ENCODE measurements around the gene CDC42EP4. TPM values are rescaled to one million over a fixed set of nuclear protein-coding genes. Genes with fewer than 3 reads are reported as not detected.
A peak's percentile ranks its signal among the peaks of the same experiment; 100 is the strongest.
"Not testable (repeated sequence)": the region's sequence is repeated elsewhere in the genome, so short reads cannot be mapped to it uniquely, and the experiment has no call there.

CDC42EP4 gene
- total and polyA plus RNA-seq, 2 donors (not counting 1 experiment from before 2014, with no cell fraction given) = 20.9 to 34.2 TPM

DNA sequence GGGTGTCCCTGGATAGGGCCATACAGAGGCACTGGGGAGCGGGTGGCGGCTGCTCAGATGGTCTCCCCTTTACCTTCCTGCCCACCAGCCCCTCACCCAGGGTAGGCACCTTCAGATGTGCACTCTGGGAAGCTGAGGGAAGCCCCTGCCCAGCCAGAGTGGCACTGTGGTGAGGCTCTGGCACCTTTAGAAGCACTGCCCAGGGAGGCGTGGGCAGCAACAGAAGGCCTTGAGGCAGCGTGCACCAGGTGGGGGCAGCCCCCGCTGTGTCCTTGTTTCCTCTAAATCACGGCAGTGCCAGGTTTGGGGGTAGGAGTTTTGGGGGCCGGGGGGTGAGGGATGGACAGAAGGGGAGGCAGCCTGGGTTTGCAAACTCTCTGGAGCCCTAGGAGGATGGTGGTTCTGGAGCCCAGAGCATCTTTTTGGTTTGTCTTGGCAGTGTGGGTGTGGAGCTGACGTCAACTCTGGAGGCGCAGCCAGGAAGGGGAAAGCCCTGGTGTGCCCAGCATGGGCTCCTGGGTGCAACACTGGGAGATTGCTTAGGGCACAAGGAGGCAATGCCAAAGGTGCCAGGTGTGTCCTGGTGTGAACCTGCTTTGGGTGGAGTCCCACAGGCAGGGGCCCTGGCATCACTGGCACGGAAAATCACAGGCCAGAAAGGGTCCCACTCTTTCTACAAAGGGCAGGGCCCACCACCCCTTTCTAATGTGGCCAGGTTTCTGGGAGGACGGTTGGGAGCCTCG, 23.1 kb upstream of the CDC42EP4 start:
- DNase-seq (ENCODE audit: low read depth in 2 of 2) = no peak
- no peak overlapping the region for H2AFZ ChIP-seq (ENCODE audit: low read length)
- H3K9ac ChIP-seq (ENCODE audit: insufficient read depth, low read length) = no peak overlapping the region
- no peak overlapping the region for H3K4me2 ChIP-seq (ENCODE audit: extremely low read depth, insufficient read depth, low read length)
- H3K79me2 ChIP-seq (ENCODE audit: control insufficient read depth, insufficient read depth, low read length) = no peaks in the 10 kb centered on the region
- TF ChIP-seq, protein P1, sequence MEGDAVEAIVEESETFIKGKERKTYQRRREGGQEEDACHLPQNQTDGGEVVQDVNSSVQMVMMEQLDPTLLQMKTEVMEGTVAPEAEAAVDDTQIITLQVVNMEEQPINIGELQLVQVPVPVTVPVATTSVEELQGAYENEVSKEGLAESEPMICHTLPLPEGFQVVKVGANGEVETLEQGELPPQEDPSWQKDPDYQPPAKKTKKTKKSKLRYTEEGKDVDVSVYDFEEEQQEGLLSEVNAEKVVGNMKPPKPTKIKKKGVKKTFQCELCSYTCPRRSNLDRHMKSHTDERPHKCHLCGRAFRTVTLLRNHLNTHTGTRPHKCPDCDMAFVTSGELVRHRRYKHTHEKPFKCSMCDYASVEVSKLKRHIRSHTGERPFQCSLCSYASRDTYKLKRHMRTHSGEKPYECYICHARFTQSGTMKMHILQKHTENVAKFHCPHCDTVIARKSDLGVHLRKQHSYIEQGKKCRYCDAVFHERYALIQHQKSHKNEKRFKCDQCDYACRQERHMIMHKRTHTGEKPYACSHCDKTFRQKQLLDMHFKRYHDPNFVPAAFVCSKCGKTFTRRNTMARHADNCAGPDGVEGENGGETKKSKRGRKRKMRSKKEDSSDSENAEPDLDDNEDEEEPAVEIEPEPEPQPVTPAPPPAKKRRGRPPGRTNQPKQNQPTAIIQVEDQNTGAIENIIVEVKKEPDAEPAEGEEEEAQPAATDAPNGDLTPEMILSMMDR (conservative IDR thresholded peaks at IDR 0.05 in 1 of 2, IDR thresholded peaks at IDR 0.05 in 1 of 2; ENCODE audit: low read depth in 1 of 2, low read length in 2 of 2) = no peak
- TF ChIP-seq EZH2 (IDR thresholded peaks at IDR 0.05; ENCODE audit: low read length, missing control alignments) = no peak
- H3K27ac ChIP-seq (ENCODE audit: insufficient read depth, low read length) = no peak overlapping the region
- no peaks in the 10 kb centered on the region for H3K9me3 ChIP-seq (ENCODE audit: control insufficient read depth, insufficient read depth, low read depth, low read length)
- H3K36me3 ChIP-seq (ENCODE audit: control insufficient read depth, insufficient read depth, low read length) = no peaks in the 10 kb centered on the region
- no peak overlapping the region for H3K4me3 ChIP-seq (replicated peaks in 1 of 4; ENCODE audit: control extremely low read depth in 1 of 4, insufficient read depth in 1 of 4, low read depth in 3 of 4, low read length in 4 of 4)
- no peaks in the 10 kb centered on the region for H4K20me1 ChIP-seq (ENCODE audit: control insufficient read depth, extremely low read depth, insufficient read depth, low read length)
- peaks cover 11% of the 10 kb centered on the region for H3K4me1 ChIP-seq (ENCODE audit: control insufficient read depth, extremely low read depth, insufficient read depth, low read length)
- H3K27me3 ChIP-seq (ENCODE audit: control insufficient read depth, insufficient read depth, low read length) = no peaks in the 10 kb centered on the region

DNA sequence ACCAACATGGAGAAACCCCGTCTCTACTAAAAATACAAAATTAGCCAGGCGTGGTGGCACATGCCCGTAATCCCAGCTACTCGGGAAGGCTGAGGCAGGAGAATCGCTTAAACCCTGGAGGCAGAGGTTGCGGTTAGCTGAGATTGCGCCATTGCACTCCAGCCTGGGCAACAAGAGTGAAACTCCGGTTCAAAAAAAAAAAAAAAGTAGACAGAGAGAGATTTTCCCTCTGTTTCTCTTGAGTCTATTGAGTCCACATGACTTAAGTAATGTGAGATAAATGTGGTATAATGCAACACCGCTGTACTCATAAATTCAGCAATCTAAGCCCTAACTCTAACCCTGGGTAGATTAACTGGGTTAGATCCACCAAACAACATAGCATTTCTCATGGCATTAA, 21.6 kb upstream of the CDC42EP4 start:
- not testable (repeated sequence) for H3K4me1 ChIP-seq (ENCODE audit: control insufficient read depth, extremely low read depth, insufficient read depth, low read length); H3K79me2 ChIP-seq (ENCODE audit: control insufficient read depth, insufficient read depth, low read length); H3K27ac ChIP-seq (ENCODE audit: insufficient read depth, low read length); H3K4me3 ChIP-seq (replicated peaks in 1 of 4; ENCODE audit: control extremely low read depth in 1 of 4, insufficient read depth in 1 of 4, low read depth in 3 of 4, low read length in 4 of 4); H3K36me3 ChIP-seq (ENCODE audit: control insufficient read depth, insufficient read depth, low read length); H3K9ac ChIP-seq (ENCODE audit: insufficient read depth, low read length); H3K9me3 ChIP-seq (ENCODE audit: control insufficient read depth, insufficient read depth, low read depth, low read length); H2AFZ ChIP-seq (ENCODE audit: low read length); H3K27me3 ChIP-seq (ENCODE audit: control insufficient read depth, insufficient read depth, low read length); H4K20me1 ChIP-seq (ENCODE audit: control insufficient read depth, extremely low read depth, insufficient read depth, low read length); H3K4me2 ChIP-seq (ENCODE audit: extremely low read depth, insufficient read depth, low read length)
- peak in 1 of 2 donors; percentile 76 for DNase-seq (ENCODE audit: low read depth in 2 of 2)

DNA sequence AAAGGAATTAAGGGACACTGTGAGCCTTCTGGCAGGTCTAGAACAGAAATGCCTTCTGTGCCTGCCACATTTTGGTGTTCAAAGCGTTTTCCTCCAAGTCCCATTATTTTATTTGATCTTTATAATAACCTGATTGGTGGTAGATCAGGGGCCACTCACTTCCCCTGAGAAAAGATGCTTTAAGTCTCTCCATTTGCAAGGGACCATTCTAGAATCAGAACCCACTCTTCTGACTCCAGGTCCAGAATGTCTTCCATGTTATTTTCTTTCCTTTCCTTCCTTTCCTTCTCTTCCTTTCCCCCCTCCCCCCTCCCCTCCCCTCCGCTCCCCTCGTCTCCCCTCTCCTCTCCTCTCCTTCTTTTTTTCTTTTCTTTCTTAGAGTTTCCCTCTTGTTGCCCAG, 19.3 kb upstream of the CDC42EP4 start:
- TF ChIP-seq, protein P1 (conservative IDR thresholded peaks at IDR 0.05 in 1 of 2, IDR thresholded peaks at IDR 0.05 in 1 of 2; ENCODE audit: low read depth in 1 of 2, low read length in 2 of 2) = no peak
- no peak for TF ChIP-seq EZH2 (IDR thresholded peaks at IDR 0.05; ENCODE audit: low read length, missing control alignments)
- Histone ChIP-seq H3K4me3 (replicated peaks in 1 of 4; ENCODE audit: control extremely low read depth in 1 of 4, insufficient read depth in 1 of 4, low read depth in 3 of 4, low read length in 4 of 4) (no peak overlapping the region), H3K4me2 (ENCODE audit: extremely low read depth, insufficient read depth, low read length) (no peak overlapping the region), H3K4me1 (ENCODE audit: control insufficient read depth, extremely low read depth, insufficient read depth, low read length) (no peaks in the 10 kb centered on the region), H2AFZ (ENCODE audit: low read length) (no peak overlapping the region), H3K27me3 (ENCODE audit: control insufficient read depth, insufficient read depth, low read length) (no peaks in the 10 kb centered on the region), H4K20me1 (ENCODE audit: control insufficient read depth, extremely low read depth, insufficient read depth, low read length) (no peaks in the 10 kb centered on the region), H3K9ac (ENCODE audit: insufficient read depth, low read length) (no peak overlapping the region), H3K36me3 (ENCODE audit: control insufficient read depth, insufficient read depth, low read length) (no peaks in the 10 kb centered on the region), H3K27ac (ENCODE audit: insufficient read depth, low read length) (no peak overlapping the region), H3K79me2 (ENCODE audit: control insufficient read depth, insufficient read depth, low read length) (no peaks in the 10 kb centered on the region), H3K9me3 (ENCODE audit: control insufficient read depth, insufficient read depth, low read depth, low read length) (no peaks in the 10 kb centered on the region)
- no peak for DNase-seq (ENCODE audit: low read depth in 2 of 2)

All from fibroblast of lung (primary cell).